HL-60/S4 treated with retinoic acid at 250 ng/mL for 4 days and 3 days (cell line): ENCODE data around the gene COL18A1.

Experiments
- in situ Hi-C: fragments of 300-500 bp; cut with MboI; formaldehyde crosslinking; loops from 2 replicates; pipeline ENCODE4 v1.7.0; 2022; ENCODE audit warnings: low sequenced_read_pairs

Gene COL18A1

GRCh38 chr21:45549626-45550463 lies 144.9 kb downstream of the COL18A1 start:
- in situ Hi-C loops, result loop anchor here (25.0 kb wide), 1 partner anchor 262 kb away; no protein-coding TSS in a partner anchor

- in situ Hi-C loops, result loop anchor here (25.0 kb wide), 1 partner anchor 262 kb away; no protein-coding TSS in a partner anchor
Observed at GRCh38 chr21:45550522-45551210, 145.7 kb downstream of the COL18A1 start.

GRCh38 chr21:45551316-45551715 lies 146.4 kb downstream of the COL18A1 start:
- in situ Hi-C loops, result loop anchor here (25.0 kb wide), 1 partner anchor 261 kb away; no protein-coding TSS in a partner anchor

- in situ Hi-C loops, result loop anchor here (25.0 kb wide), 1 partner anchor 260 kb away; no protein-coding TSS in a partner anchor
Observed at GRCh38 chr21:45551783-45552695, 147.1 kb downstream of the COL18A1 start.

GRCh38 chr21:45552696-45553391 lies 147.9 kb downstream of the COL18A1 start:
- in situ Hi-C loops, result loop anchor here (25.0 kb wide), 1 partner anchor 259 kb away; no protein-coding TSS in a partner anchor

GRCh38 chr21:45554477-45555175 lies 149.7 kb downstream of the COL18A1 start:
- in situ Hi-C loops, result loop anchor here (25.0 kb wide), 1 partner anchor 258 kb away; no protein-coding TSS in a partner anchor

- in situ Hi-C loops, result loop anchor here (25.0 kb wide), 1 partner anchor 257 kb away; no protein-coding TSS in a partner anchor
Observed at GRCh38 chr21:45555251-45555556, 150.2 kb downstream of the COL18A1 start.

GRCh38 chr21:45555557-45556301 lies 150.8 kb downstream of the COL18A1 start:
- in situ Hi-C loops, result loop anchor here (25.0 kb wide), 1 partner anchor 257 kb away; no protein-coding TSS in a partner anchor

GRCh38 chr21:45556302-45556644 lies 151.3 kb downstream of the COL18A1 start:
- in situ Hi-C loops, result loop anchor here (25.0 kb wide), 1 partner anchor 256 kb away; no protein-coding TSS in a partner anchor

- in situ Hi-C loops, result loop anchor here (25.0 kb wide), 1 partner anchor 255 kb away; no protein-coding TSS in a partner anchor
Observed at GRCh38 chr21:45556645-45557615, 152.0 kb downstream of the COL18A1 start.

- in situ Hi-C loops, result loop anchor here (25.0 kb wide), 1 partner anchor 255 kb away; no protein-coding TSS in a partner anchor
Observed at GRCh38 chr21:45557616-45558043, 152.7 kb downstream of the COL18A1 start.

GRCh38 chr21:45558044-45558721 lies 153.2 kb downstream of the COL18A1 start:
- in situ Hi-C loops, result loop anchor here (25.0 kb wide), 1 partner anchor 254 kb away; no protein-coding TSS in a partner anchor

GRCh38 chr21:45559216-45560105 lies 154.5 kb downstream of the COL18A1 start:
- in situ Hi-C loops, result loop anchor here (25.0 kb wide), 1 partner anchor 253 kb away; no protein-coding TSS in a partner anchor

- in situ Hi-C loops, result loop anchor here (25.0 kb wide), 1 partner anchor 252 kb away; no protein-coding TSS in a partner anchor
Observed at GRCh38 chr21:45560106-45561021, 155.4 kb downstream of the COL18A1 start.
